Fibroblast of skin of left quadriceps (primary cell): ENCODE measurements around the gene ZNF264.
A peak's percentile ranks its signal among the peaks of the same experiment; 100 is the strongest.
"Not testable (repeated sequence)": the region's sequence is repeated elsewhere in the genome, so short reads cannot be mapped to it uniquely, and the experiment has no call there.

Experiments used
- DNase-seq, 2 experiments: peaks; one replicate each; pipeline ENCODE4 v3.0.0-alpha.2; 2013; ENCODE audit warnings: low read depth in 2 of 2

The ZNF264 gene

GRCh38 chr19:57191141-57192076 lies at the start of gene ZNF264:
ZNF264 (plus strand) TSS chr19:57191500; CDS start chr19:57191914, 414 bp downstream.
- DNase-seq = peak; percentile 65 to 70

GRCh38 chr19:57141699-57142098 lies 49.6 kb upstream of the ZNF264 start:
- DNase-seq = no peak

DNA sequence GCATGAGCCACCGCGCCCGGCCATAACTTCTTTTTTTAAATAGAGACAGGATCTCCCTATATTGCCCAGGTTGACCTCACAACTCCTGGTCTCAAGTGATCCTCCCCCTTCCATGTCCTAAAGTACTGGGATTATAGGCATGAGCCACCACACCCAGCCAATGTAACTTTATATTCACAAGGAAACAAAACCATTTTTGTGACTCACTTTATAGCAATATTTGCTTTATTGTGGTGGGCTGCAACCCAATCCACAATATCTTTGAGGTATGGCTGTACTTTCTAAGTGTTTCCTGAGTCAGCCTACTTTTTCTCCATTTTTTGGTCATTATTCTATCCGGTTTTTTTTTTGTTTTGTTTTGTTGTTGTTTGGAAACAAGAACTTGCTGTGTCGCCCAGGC lies 38.4 kb upstream of the ZNF264 start:
- DNase-seq = no peak

DNA sequence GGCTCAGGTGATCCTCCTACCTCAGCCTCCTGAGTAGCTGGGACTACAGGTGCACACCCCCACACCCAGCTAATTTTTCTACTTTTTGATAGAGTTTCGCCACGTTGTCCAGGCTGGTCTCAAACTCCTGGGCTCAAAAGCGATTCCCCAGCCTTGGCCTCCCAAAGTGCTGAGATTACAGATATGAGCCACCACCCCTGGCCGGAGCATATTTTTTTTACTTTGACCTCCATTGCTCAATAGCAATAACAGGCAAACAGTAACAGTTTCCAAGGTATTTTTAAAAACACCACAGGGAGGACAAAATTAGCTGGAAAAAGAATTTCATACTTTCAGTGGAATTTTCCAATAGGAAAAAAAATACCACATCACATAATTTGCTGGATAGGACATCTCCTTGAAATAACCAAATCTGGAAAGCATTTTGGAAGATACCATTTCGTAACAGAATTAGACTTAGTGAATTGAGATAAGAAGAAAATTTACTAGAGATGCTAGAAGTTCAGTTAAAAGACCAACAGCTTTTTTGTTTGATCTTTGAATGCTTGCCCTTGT lies 29.2 kb upstream of the ZNF264 start:
- no peak for DNase-seq

DNA sequence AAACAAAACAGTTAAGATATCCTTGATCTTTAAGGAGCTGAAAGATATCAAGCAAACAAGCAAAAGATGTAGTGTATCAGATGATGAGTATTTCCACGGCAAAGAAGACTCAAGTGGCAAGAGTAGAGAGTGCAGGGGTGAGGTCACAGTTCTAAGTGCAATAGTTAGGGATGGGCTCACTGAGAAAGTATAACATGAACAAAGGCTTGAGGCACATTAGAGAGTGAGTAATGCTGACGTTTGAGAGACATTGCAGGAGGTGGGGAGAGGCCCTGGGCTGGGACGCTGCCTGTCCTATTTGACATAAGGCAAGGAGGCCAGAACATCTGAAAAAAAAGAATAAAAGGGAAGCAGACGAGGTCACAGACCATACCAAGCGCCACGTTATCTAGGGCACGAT lies 25.5 kb upstream of the ZNF264 start:
- DNase-seq = no peak

- DNase-seq = no peak
Measured at GRCh38 chr19:57167385-57167784, 23.9 kb upstream of the ZNF264 start, which contains the start of gene DUXA. DUXA (minus strand) TSS chr19:57167485; CDS start chr19:57167443, 42 bp downstream.

DNA sequence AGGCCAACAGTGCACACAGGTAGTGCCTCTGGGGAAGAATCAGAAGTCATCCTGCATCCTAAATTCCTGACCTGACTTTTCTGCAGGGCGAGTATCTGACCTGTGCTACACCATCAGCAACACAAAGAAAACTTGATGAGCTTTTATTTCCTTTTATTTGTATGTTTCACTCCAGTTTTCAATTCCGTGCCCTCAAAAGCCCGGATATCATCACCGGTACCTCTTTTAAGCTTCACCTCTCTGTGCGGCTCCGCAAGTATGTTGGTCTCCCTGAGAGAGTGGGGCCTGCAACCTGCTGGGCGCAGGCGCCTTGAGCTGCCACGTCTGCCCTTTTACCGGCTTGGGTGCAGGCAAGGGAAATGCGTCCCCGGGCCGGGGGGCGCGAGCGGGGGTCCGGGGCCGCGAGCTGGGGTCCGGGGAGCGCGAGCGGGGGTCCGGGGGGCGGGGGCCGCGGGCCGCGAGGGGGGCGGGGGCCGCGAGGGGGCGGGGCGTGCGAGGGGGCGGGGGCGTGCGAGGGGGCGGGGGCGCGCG lies 19.7 kb upstream of the ZNF264 start:
- DNase-seq = peak in 1 of 2 experiments; percentile 1

- DNase-seq = no peak
Measured at GRCh38 chr19:57190301-57190700, 999 bp upstream of the ZNF264 start.

DNA sequence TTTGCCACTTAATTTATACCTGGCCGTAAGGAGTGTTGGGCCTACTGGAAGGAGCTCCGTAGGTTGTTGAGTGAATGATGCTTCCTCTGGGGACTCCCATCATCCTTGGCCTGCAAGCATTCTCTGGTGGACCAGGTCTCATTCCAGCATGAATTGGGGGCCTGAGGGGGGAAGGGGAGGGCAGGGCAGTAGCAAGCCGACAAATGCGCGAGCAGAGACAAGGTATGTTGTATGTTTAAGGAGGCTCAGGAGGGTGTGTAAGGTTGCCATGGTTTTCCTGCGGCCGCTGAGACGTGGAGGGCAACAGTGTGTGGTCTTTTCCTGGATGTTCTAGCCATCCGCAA lies 749 bp downstream of the ZNF264 start:
- DNase-seq = no peak

DNA sequence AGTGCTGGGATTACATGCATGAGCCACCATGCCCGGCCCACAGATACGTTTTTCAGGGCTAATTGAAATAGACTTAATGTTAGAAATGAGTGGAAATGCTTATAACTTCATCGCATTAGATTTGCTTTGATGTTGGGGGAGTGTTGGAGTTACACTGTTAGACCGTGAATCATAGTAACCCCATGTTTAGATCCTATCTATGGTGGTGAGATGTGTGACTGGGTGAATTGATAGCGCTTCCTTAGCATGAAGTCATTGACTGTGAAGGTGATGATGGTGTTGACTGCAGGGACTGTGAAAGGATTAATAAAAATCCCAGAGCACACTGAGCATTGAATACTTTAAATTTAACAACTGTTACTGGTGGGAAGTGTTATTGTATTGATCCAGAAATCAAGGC lies 1.7 kb downstream of the ZNF264 start:
- DNase-seq = no peak

- DNase-seq = not testable (repeated sequence)
Measured at GRCh38 chr19:57197874-57198273, 6.6 kb downstream of the ZNF264 start.

- no peak for DNase-seq
Measured at GRCh38 chr19:57202160-57202559, 10.9 kb downstream of the ZNF264 start.

DNA sequence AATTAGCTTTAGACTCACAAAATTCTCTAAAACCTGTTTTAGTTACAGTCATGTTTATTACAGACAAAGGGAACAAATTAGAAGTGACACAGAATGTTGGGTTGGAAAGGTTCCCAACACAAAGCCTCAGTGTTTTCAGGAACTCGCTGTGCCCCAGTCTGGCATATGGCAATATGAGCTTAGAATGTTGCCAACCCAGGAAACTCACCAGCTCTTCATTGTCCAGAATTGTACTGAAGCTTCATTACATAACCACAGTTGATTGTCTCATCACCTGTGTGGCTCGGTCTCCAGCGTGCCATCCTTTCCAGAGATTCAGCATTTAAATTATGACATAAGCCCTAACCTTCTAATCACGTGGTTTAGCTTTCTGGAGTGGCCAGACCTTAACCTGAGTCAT lies 19.1 kb downstream of the ZNF264 start:
- DNase-seq = no peak

DNA sequence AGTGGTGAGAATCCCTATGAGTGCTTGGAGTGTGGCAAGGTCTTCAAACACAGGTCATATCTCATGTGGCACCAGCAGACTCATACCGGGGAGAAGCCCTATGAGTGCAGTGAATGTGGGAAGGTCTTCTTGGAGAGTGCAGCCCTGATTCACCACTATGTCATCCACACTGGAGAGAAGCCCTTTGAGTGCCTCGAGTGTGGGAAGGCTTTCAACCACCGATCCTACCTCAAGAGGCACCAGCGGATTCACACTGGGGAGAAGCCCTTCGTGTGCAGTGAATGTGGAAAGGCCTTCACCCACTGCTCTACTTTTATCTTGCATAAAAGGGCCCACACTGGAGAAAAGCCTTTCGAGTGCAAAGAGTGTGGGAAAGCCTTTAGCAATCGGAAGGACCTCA lies 20.8 kb downstream of the ZNF264 start:
- DNase-seq = no peak

DNA sequence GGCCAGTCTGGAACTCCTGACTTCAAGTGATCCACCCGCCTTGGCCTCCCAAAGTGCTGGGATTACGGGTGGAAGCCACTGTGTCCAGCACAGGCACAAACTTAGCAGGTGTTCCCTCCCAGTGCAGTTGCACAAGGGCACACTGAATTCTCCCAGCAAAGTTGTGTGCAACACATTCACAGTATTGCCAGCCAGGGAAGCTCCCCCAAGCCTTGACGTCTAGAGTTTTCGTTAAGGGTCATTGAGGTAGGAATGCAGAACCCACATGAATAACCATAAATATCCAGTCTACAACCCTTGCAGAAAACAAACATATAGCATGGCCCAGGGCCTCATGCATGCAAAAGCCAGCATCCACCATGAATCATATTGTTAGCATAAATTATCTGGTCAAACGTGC lies 36.2 kb downstream of the ZNF264 start:
- DNase-seq = no peak

DNA sequence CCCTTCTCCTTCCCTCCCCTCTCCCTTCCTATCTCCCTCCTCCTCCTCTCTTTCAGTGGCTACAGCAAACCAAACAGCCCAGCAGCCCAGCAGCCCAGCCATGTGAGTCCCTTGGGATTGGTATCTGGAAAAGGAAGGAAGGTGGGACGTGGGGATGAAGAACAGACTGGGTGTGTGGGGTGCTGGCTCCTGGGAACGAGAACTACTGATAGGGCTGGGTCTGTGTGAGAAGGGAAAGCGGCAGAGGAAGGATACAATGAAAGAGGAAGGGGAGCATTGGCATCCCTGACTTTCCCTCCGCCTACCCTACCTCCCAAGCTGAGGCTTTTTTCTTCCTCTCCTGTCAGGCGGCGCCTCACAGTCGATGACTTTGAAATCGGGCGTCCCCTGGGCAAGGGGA lies 40.4 kb downstream of the ZNF264 start:
- no peak for DNase-seq

GRCh38 chr19:57233207-57233606 lies 41.9 kb downstream of the ZNF264 start:
- no peak for DNase-seq

- peak in 1 of 2 experiments; percentile 1 for DNase-seq
Measured at GRCh38 chr19:57239982-57240310, 48.6 kb downstream of the ZNF264 start.

DNA sequence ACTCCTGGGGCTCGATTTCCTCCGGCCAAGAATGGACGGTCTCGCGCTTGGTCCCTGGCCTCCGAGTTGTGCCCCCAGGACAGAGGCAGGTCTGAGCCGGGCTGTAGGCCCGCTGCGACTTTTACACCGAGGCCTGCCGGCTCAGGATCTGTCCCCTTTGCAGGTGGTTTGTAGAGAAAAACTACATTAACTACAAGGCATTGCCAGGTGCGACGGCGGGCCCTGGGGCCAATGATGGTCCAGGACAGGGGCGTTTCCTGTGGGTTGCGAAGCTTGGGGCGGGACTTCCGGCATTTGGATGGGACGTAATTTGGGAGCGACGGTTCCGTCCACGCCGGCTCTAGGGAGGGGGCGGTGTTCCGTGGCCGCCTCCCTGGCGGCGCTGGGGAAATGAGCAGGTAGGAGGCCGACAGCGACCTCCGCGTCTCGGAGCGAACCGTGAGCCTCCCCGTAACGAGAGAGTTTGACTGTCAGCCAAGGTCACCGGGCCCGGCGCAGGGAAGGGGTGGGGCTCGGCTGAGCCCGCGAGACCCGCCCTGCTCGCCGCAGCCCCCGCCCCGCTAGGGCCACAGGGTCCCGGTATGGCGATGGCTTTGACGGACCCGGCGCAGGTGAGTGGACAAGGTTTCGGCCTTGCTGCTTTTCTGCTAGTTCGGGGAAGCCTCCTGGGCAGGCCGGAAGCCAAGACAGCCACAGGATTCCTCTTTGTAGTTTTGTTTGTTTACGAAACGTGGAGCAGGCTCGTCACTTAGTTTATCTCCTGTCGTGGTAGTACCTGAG lies 49.2 kb downstream of the ZNF264 start, which contains the start of gene ZNF805:
Gene ZNF805 (plus strand): TSS at position 322 of the 780 bp plus-strand sequence. CDS start 260 bp downstream, at position 582.
- peak; percentile 82 to 83 for DNase-seq

DNA sequence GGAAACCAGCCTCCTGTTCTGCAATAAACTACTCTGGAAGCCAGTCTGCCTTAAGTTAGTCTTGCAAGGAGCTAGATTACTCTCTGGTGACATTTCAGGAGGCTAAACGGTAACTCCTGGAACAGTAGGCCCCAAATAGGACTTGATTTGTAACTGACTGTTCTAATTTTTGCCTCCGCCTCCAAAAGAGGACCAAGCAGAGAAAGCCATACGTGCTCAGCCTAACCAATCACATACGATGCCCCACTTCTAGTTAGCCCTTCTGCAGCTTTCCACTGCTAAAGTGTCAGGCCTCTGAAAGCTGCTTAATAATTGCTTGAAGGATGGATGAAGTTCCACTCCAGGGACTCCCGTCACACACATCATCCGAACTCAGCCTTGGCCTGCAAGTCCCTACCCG lies 49.9 kb downstream of the ZNF264 start:
- no peak for DNase-seq

GRCh38 chr19:57242821-57243220 lies 51.5 kb downstream of the ZNF264 start:
- DNase-seq = no peak

DNA sequence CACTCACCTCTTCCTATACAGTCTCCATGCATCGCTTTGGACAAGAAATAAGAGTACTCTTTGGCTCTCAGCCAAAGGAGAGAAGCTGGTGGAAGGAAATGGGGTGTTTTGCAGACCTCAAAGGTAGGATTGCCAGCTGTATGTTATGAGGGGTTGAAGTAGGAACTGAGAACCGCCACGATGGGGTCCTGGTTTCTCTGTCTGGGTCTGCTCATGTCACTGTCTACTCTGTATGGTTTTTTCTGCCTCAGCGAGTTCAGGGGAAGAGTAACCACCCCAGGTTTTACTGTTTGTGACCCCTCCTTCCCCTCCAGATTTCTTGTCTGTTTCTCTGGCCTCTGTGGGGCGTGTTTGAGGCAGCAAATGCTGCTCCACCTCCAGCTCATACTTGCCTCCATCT lies 53.2 kb downstream of the ZNF264 start:
- DNase-seq = no peak
